Muscle layer of duodenum (tissue), 2 donors: ENCODE results near the gene SUGP2.

Source experiments
- H3K27ac ChIP-seq: one replicate; pipeline ENCODE4 v1.7.0; 2013; ENCODE audit warnings: mild to moderate bottlenecking, low read length
- H3K27me3 ChIP-seq: one replicate; pipeline ENCODE4 v1.7.0; 2013; ENCODE audit warnings: low read depth, mild to moderate bottlenecking, control low read depth, low read length
- H3K36me3 ChIP-seq, 2 donors: one replicate each; pipeline ENCODE4 v1.7.0; 2013; ENCODE audit warnings: low read length in 2 of 2, control low read depth in 1 of 2, mild to moderate bottlenecking in 1 of 2; ENCODE audit not compliant: insufficient read depth in 2 of 2, control insufficient read depth in 1 of 2
- H3K4me1 ChIP-seq, 2 donors: one replicate each; pipeline ENCODE4 v1.7.0; 2013; ENCODE audit warnings: low read length in 2 of 2, mild to moderate bottlenecking in 2 of 2, control low read depth in 1 of 2, moderate library complexity in 1 of 2; ENCODE audit not compliant: insufficient read depth in 2 of 2, control insufficient read depth in 1 of 2
- H3K4me3 ChIP-seq, 2 donors: one replicate each; pipeline ENCODE4 v1.7.0; 2013; ENCODE audit warnings: low read length in 2 of 2, low read depth in 1 of 2, mild to moderate bottlenecking in 1 of 2
- H3K9me3 ChIP-seq, 2 donors: one replicate each; pipeline ENCODE4 v1.7.0; 2013; ENCODE audit warnings: low read length in 2 of 2, control low read depth in 1 of 2, mild to moderate bottlenecking in 1 of 2; ENCODE audit not compliant: control insufficient read depth in 1 of 2
- donor health status: healthy.

Gene SUGP2

DNA sequence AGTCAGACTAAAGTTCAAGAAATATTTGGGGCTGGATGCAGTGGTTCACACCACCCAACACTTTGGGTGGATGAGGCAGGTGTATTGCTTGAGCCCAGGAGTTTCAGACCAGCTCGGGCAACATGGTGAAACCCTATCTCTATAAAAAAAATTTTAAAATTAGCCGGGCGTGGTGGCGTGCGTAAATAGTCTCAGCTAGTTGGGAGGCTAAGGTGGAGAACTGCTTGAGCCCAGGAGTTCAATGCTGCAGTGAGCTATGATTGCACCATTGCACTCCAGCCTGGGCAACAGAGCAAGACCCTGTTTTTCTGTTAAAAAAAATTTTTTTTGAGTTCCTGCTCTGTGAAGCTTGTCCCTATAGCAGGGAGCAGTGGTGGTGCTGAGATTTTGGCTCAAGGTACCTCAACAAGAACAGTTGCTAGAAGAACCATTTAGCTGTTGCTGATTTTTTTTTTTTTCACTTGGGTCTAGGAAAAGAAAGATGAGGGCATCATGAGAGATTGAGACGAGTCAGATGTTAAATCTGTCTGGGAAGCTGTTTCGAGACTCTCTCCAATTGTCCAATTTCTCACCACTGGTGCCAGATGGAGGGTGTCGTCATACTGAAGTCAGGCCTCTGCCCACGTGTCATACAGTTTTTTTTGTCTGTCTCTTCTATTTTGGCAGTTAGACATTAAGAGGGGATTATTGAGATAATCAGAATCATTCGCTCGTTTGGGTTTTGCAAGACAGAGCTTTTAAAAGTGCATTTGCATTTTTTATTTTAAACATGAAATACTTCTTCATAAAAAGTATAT is 34.2 kb upstream of the SUGP2 start:
- H3K27ac ChIP-seq: no peak overlapping the region
- H3K36me3 ChIP-seq: no peaks in the 10 kb centered on the region
- peaks cover 10 to 28% of the 10 kb centered on the region in 2 donors for H3K4me1 ChIP-seq
- no peak overlapping the region for H3K4me3 ChIP-seq
- H3K27me3 ChIP-seq: no peaks in the 10 kb centered on the region
- H3K9me3 ChIP-seq: no peaks in the 10 kb centered on the region

DNA sequence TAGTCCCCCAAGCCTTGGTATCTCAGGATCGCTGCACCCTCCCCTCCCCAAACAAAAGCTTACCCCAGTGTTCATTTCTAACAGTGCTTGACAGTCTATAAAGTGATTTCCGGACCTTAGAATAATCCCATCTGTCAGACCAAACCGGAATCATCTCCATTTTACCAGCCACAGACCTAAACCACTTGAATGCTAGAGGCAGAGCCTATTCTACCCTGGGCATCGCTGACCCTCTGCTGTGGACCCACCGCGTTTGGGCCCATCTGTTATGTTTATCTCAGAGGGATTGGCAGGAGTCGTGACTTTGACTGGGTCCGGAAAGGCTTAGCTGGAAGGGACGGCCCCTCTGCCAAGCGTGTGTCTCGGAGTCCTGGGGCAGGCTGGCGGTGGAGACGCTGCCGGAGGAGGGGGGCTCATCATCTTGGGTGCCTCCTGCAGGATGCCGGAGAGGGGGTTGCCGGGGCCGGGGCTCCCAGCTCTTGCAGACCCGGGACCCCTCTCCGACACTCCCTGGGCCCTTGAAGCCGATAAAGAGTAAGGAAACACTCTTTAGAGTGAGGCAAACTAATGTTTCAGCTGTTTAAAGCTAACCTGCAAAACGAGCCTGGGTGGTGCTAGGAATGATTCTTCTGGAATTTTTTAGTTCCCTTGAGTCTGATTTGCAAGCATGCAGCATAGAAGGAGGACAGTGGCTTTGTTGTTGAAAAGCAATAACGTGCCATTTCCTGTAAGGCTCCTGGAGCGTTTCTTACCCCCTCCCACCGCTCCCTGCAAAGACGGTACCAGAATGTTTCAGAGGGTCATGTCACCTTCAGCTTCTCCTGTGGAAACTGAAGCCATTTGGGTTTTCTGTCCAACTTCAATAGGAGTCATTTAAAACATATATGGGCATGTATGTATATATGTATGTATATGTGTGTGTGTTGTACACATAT is 31.8 kb upstream of the SUGP2 start:
- peak overlapping the region; percentile 49 for H3K27ac ChIP-seq
- H3K36me3 ChIP-seq: no peaks in the 10 kb centered on the region
- peaks cover 10 to 28% of the 10 kb centered on the region in 2 donors for H3K4me1 ChIP-seq
- H3K27me3 ChIP-seq: no peaks in the 10 kb centered on the region
- H3K9me3 ChIP-seq: no peaks in the 10 kb centered on the region
- H3K4me3 ChIP-seq: peak overlapping the region; percentile 77 to 82

DNA sequence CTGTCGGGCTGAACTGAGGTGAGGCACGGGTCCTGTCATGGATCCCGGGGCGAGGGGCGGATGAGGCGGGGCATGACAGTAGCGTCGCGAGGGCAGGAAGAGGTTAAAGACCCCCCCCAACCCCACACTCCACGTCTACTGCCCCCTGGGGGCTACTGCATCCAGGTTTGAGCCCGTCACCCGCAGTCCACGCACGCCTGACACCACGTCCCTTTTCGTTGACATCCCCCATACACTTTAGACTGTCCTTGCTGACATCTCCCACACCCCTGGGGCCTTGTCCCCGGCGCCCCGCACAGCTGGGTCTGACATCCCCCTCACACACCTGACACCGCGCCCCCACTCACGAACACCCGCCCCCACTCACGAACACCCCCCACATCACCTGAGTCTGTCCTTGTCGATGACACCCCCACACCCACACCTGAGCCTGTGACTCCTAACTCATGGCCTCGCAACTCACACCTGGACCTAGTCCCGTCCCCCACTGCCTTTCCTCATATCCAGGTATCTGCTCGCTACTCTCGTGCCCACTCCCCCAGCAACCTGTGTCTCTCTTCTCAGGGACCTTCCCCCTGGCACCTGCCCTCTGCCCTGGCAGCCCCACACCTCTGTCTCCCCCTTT is 30.9 kb upstream of the SUGP2 start:
- Histone ChIP-seq H3K4me3 (peak overlapping the region; percentile 77 to 82), H3K27ac (peak overlapping the region; percentile 49), H3K36me3 (no peaks in the 10 kb centered on the region), H3K4me1 (peaks cover 10 to 28% of the 10 kb centered on the region in 2 donors), H3K27me3 (no peaks in the 10 kb centered on the region), H3K9me3 (no peaks in the 10 kb centered on the region)

DNA sequence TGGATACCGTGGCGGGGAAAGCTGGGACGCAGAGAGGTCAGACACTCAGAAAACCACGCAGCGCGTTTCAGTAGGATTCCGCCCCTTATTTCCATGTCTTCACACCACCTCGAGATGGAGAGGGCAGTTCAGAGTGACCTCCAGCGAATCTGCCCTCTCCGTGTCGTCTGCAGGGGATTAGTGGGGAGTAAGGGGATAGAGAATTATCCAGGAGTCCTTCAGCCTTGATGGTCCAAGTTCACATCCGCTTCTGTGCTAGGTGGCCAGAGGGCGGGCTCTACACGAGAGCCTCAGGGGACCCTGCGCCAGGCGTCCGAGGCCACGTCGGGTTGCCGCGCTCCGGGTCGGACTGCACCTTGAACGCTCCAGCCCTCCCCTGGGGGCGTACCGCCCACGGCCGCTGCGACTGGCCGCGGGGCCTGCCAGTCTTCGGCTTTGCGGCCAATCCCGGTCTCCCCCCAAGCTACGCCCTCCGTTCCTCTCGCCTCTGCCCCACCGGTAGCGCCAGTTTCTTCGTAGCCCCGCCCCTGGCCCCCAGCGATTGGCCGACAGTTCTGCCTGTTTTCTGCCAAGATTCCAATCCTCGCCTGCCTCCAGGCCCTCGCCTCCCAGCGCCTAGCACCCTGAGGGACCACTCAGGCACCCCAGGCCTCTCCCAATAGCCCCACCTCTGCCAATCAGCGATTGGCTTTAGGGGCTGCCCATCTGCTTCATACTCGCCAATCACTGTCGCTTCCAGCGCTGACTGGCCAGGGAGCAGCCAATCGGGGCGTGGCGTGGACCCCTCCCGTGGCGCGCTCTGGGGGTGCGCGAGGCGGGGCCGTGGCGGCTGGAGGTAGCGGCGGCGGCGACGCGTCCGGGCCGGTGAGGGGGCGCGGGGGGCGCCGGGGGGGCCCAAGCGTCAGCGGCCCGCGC is 30.1 kb upstream of the SUGP2 start, which contains the start of gene SLC25A42:
Gene SLC25A42 (plus strand): TSS at position 812 of the 915 bp plus-strand sequence. CDS start 32,131 bp downstream, outside the sequence.
- H3K27me3 ChIP-seq: no peaks in the 10 kb centered on the region
- peaks cover 10 to 28% of the 10 kb centered on the region in 2 donors for H3K4me1 ChIP-seq
- no peaks in the 10 kb centered on the region for H3K9me3 ChIP-seq
- H3K27ac ChIP-seq: peak within 1 kb of the TSS; percentile 49
- H3K4me3 ChIP-seq: peak within 1 kb of the TSS; percentile 77 to 82
- peaks cover 0 to under 1% of the 10 kb centered on the region in 2 donors for H3K36me3 ChIP-seq

DNA sequence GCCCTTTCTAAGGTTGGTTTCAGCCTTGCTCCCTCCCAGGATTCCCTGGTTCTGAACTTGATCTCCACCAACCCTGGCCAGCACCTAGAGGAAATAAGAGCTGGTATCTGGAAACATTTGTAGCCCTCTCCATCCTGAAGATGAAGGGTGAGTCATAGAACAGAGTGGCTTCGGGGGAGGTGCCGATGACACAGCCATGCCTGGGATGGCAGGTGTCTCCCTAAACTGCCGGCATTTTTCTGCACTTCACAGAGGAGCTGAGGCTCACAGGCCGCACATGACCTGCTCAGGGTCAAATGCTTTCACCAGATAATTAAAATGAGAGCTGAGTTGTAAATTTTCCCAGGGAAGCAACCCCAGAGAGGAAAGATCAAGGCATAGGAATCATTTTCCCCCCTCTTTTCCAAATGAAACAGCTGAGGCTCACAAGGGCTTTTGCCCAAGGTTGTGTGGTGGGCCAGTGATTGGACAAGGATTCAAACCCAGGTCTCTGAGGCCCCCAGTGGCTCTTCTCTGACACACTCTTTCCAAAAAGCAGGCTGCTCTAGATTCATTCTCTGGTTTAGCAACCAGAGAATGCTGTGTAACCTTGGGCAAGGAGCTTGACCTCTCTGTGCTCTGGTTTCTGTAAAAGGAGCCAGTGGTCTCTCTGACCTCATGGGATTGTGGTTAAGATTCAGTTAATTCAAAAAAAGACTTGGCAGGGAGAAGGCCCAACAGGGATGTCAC is 29.3 kb upstream of the SUGP2 start:
- Histone ChIP-seq H3K4me1 (peaks cover 10 to 28% of the 10 kb centered on the region in 2 donors), H3K36me3 (peaks cover 0 to 9% of the 10 kb centered on the region in 2 donors), H3K27ac (peak overlapping the region; percentile 36), H3K4me3 (peak overlapping the region; percentile 74 to 82), H3K9me3 (no peaks in the 10 kb centered on the region), H3K27me3 (no peaks in the 10 kb centered on the region)

DNA sequence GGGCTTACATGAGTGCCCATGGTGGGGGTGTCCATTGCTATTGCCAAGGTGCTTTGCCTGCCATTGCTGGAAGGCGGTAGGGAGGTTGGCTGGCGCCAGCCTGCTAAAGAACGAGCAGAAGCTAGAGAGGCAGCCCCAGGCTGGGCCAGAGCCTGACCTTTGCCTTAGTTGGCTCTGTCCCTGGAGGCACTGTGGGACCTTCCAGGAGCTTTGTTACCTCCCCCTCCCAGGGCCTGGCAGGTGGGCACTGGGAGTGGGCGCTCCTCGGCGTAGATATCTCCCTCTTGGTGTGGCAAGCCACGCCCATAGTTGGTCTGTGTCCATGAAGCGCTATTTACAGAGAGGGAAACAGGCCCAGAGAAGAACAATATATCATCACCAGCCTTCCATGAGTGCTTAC is 28.2 kb upstream of the SUGP2 start:
- Histone ChIP-seq H3K4me1 (peaks cover 10 to 20% of the 10 kb centered on the region in 2 donors), H3K4me3 (no peak overlapping the region), H3K36me3 (peaks cover 5 to 19% of the 10 kb centered on the region in 2 donors), H3K27ac (no peak overlapping the region), H3K27me3 (no peaks in the 10 kb centered on the region), H3K9me3 (no peaks in the 10 kb centered on the region)

DNA sequence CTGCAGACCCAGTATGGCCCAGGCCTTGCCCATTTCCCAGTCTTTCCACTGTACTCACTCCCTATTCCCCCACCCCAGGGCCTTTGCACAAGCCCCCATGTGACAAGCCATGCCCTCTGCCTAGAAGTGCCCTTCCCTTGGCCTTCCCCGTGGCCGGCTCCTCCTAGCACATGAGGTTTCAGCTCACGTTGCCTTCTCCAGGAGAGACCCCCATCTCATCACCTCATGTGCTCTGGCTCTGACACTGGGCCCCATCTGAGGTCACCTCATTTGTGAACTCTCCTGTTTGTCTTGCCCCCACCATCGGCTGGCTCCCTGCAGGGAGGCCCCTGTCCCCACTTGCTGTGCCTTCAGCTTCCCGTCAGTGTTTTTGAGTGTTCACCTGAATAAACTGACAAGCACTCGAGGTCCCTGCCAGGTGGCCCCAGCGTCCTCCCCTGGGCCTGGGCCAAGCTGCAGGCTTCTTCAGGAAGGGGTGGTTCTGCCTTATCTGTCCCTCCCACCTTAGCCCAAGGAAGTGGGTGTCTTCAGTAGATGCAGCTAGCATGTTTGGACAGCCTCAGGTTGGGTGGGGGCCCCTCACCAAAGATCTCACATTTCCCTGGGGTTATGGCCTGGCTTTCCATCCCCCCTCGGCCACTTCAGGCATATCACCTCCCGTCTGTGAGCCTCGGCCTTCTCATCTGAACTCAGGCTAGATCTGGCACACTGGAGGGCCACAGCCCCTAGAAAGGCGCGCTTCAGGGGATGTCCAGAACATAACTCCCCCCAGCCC is 26.7 kb upstream of the SUGP2 start:
- Histone ChIP-seq H3K4me3 (no peak overlapping the region), H3K27ac (no peak overlapping the region), H3K9me3 (no peaks in the 10 kb centered on the region), H3K36me3 (peaks cover 10 to 34% of the 10 kb centered on the region in 2 donors), H3K27me3 (no peaks in the 10 kb centered on the region), H3K4me1 (peaks cover 6 to 15% of the 10 kb centered on the region in 2 donors)

DNA sequence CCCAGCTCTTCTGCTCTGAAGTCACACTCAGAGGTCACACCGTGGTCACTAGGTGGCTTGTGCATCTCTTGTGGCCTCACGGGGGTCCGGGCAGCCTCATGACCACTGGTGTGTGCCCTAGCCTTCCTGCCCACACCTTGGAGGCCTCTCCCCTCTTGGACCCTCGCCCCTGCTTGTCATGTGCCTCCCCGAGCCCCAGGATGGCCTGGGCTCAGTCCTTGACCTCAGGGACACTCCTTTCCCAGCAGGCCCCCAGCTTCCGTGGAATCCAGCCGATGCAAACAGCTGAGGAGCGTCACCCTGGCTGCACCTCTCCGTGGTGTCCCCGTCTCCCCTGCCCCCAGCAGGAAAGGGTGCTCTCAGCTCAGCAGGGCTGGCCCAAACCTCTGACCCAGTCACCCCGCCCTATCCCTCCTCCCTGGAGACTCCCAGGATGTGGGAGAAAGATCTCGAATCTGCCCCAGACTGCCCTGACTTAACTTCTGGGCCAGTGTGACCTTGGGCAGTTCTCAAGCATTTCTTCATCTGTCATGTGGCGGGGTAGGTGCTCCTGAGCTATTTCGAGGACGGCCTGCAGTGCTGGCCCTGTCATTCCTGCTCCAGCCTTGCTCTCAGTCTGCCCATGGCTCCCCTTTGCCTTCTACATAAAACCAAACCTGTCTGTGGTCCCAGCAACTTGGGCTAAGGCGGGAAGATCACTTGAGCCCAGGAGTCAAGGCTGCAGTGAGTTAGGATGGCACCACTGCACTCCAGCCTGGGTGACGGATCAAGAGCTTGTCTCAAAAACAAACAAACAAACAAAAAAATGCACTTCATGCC is 25.9 kb upstream of the SUGP2 start:
- Histone ChIP-seq H3K4me1 (peaks cover 0 to 7% of the 10 kb centered on the region in 2 donors), H3K9me3 (no peaks in the 10 kb centered on the region), H3K4me3 (no peak overlapping the region), H3K27ac (no peak overlapping the region), H3K27me3 (no peaks in the 10 kb centered on the region), H3K36me3 (peaks cover 18 to 42% of the 10 kb centered on the region in 2 donors)

DNA sequence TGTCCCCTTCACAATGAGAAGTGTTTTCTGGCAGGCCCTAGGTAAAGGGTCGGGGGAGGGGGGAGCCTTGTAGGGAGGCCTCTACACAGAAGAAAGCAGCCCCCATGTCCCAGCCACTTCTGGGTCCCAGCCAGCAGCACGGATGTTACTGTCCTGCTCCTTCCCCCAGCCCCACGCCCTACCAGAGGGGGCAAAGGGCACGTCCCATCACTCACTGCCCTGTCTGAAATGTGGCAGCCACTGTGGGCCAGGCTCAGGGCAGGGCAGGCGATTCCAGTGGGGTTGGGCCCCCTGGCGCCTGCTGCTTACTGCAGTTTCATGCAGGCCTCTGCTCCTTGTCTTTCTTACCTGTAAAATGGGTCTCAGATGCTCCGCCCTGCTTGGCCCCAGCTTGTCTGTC is 24.4 kb upstream of the SUGP2 start:
- H3K36me3 ChIP-seq: peaks cover 18 to 45% of the 10 kb centered on the region in 2 donors
- H3K4me3 ChIP-seq: no peak overlapping the region

More for the DNA sequence above, 24.4 kb upstream of the SUGP2 start:
- H3K27me3 ChIP-seq: no peaks in the 10 kb centered on the region
- no peaks in the 10 kb centered on the region for H3K9me3 ChIP-seq
- H3K4me1 ChIP-seq: peaks cover 0 to under 1% of the 10 kb centered on the region in 2 donors
- H3K27ac ChIP-seq: no peak overlapping the region
